ENCODE measurements around the gene PREB. TPM values are rescaled to one million over a fixed set of nuclear protein-coding genes. Genes with fewer than 3 reads are reported as not detected.
A peak's percentile ranks its signal among the peaks of the same experiment; 100 is the strongest.

Gene PREB
- total RNA-seq, 6 experiments from 2014 or later, result 27.1 to 102 (median 59.2) TPM

DNA sequence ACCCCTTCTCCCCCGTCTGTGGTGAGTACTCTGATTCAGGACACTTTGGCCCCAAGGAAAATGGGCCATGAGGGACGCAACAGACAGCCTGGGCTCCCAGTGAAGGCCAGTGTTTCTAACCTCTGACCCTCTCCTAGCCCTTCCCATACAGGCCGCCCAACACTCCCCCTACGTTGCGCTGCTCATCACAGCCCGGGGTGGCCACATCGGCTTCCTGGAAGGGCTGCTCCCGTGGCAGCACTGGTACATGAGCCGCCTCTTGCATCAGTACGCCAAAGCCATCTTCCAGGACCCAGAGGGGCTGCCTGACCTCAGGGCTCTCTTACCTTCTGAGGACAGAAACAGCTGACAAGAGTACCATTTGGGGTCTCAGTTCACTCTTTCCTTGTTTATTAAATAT is 4.0 kb downstream of the PREB start:
- Histone ChIP-seq H3K4me3 (no peak overlapping the region), H3K36me3 (peaks cover 0 to 29% (median 19%) of the 10 kb centered on the region in 4 donors), H3K27ac (no peak overlapping the region), H3K9me3 (no peaks in the 10 kb centered on the region), H3K27me3 (no peaks in the 10 kb centered on the region), H3K4me1 (peaks cover 0 to 22% (median 9%) of the 10 kb centered on the region in 4 donors)
- intact Hi-C loops (cut with DNase I), result loop anchor here in 1 of 2 donors (10.0 kb wide), 1 partner anchor 144 kb away; the partner anchor contains the start of gene DNAJC5G
- DNase-seq, result no peak
- no peak for ATAC-seq
- 90% methylated on average over 2 of the region's 10 CpGs for WGBS (ENCODE audit: insufficient coverage, low coverage, low lambda C conversion rate, missing lambda C conversion rate)
- TF ChIP-seq POLR2A (IDR thresholded peaks at IDR 0.05), result no peak
- TF ChIP-seq, protein P1, sequence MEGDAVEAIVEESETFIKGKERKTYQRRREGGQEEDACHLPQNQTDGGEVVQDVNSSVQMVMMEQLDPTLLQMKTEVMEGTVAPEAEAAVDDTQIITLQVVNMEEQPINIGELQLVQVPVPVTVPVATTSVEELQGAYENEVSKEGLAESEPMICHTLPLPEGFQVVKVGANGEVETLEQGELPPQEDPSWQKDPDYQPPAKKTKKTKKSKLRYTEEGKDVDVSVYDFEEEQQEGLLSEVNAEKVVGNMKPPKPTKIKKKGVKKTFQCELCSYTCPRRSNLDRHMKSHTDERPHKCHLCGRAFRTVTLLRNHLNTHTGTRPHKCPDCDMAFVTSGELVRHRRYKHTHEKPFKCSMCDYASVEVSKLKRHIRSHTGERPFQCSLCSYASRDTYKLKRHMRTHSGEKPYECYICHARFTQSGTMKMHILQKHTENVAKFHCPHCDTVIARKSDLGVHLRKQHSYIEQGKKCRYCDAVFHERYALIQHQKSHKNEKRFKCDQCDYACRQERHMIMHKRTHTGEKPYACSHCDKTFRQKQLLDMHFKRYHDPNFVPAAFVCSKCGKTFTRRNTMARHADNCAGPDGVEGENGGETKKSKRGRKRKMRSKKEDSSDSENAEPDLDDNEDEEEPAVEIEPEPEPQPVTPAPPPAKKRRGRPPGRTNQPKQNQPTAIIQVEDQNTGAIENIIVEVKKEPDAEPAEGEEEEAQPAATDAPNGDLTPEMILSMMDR (IDR thresholded peaks at IDR 0.05), result no peak

DNA sequence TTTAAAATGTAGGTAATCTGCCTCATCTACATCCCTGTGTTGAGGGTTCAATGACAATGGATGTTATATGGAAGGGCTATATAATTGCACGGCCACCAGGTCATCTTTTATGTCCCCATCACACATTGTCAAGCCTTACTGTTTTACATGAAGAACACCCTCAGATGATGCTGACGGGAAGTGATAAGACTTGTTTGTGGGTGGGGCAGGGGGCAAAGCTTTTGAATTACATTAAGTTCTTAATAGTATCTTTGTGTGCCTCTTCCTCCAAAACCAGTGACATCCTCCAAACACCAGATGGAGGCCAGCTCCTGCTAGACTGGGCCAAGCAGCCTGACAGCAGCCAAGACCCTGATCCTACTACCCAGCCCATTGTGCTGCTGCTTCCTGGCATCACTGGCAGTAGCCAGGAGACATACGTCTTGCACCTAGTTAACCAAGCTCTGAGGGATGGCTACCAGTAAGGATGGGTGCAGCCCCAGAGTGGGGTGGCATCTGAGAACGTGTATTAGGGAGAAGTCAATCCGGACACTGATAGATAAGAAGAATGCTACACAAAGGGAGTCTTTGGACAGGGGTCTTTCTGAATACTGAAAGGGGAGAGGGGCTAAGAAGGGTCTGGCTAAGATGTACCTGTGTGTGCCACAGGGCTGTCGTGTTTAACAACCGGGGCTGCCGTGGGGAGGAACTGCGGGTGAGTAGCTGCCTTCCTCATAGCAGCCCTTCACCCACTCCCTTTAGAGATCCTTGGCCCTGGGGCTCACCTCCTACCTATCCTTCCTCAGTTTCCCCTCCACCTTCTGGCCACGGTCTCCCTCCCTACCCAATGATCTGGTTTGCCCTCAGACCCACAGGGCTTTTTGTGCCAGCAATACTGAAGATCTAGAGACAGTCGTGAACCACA is 5.5 kb downstream of the PREB start:
- H3K27ac ChIP-seq, result no peak overlapping the region
- ATAC-seq, result no peak
- intact Hi-C loops (cut with DNase I), result no loop called here
- H3K9me3 ChIP-seq, result no peaks in the 10 kb centered on the region
- TF ChIP-seq POLR2A (IDR thresholded peaks at IDR 0.05), result no peak
- TF ChIP-seq, protein P1 (IDR thresholded peaks at IDR 0.05), result no peak
- no peaks in the 10 kb centered on the region for H3K27me3 ChIP-seq
- WGBS (ENCODE audit: insufficient coverage, low coverage, low lambda C conversion rate, missing lambda C conversion rate), result 76% methylated on average over 7 of the region's 11 CpGs
- peaks cover 0 to 29% (median 19%) of the 10 kb centered on the region in 4 donors for H3K36me3 ChIP-seq
- DNase-seq, result no peak
- H3K4me3 ChIP-seq, result no peak overlapping the region
- H3K4me1 ChIP-seq, result peaks cover 0 to 22% (median 9%) of the 10 kb centered on the region in 4 donors

DNA sequence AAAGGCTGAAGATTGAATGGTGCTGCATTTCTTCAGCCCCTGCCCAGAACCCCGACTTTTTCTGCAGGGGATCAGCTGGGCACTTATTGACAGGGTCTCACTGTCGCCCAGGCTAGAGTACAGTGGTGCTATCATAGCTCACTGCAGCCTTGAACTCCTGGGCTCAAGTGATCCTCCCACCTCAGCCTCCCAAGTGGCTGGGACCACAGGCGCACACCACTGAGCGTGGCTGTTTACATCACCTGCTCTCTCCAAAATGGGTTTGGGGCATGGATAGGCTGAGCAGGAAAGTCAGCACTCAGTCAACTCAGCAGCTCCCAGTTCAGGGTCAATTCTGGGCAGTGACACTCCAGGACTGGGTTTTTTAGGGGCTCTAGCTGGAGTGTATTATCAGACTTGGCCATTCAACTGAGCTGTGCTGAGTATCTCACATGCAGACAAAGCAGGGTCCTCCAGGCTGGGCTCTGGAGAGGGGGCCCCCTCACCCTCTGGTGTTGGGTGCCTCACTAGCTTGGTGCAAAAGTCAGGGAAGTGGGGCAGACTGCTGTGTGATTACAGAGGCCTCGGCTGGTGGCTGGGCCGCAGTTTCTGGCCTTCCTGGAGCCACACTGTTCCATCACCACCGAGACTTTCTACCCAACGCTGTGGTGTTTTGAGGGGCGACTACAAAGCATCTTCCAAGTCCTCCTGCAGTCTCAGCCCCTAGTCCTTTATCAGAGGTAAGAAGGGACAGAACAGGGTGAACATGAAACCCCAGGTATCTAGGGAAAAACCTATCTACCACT is 6.4 kb downstream of the PREB start:
- WGBS (ENCODE audit: insufficient coverage, low coverage, low lambda C conversion rate, missing lambda C conversion rate), result 82% methylated on average over 6 of the region's 9 CpGs
- Histone ChIP-seq H3K4me1 (peaks cover 0 to 17% (median 5%) of the 10 kb centered on the region in 4 donors), H3K27me3 (no peaks in the 10 kb centered on the region), H3K9me3 (no peaks in the 10 kb centered on the region), H3K36me3 (peaks cover 0 to 29% (median 19%) of the 10 kb centered on the region in 4 donors), H3K4me3 (no peak overlapping the region), H3K27ac (no peak overlapping the region)
- intact Hi-C loops (cut with DNase I), result no loop called here
- TF ChIP-seq POLR2A (IDR thresholded peaks at IDR 0.05), result no peak
- TF ChIP-seq, protein P1 (IDR thresholded peaks at IDR 0.05), result no peak
- no peak for DNase-seq
- ATAC-seq, result no peak

DNA sequence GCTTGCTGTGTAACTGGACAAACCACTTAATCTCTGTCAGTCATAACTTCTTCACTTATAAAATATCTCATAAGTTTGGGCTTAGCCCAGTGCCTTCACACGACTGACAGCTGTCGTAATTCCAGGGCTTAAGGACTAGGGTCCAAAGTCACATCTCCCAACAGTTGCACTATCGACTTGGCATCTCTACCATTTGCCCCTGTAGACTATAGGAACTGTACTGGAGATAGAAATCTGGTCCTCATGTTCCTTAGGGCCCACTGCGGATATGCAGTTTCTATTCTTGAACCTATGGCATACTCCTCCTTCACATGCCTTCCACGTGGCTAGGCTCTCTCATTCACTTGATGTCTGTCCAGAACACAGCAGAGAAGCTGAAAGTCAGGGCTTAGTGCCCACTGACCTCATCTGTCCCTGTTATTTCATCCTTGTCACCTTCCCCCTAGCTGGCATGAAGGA is 8.2 kb downstream of the PREB start:
- H3K27ac ChIP-seq, result peak overlapping the region; percentile 27 to 58 (median 28)

More for the DNA sequence above, 8.2 kb downstream of the PREB start:
- peak in 1 of 3 donors; percentile 78 for DNase-seq
- Histone ChIP-seq H3K9me3 (no peaks in the 10 kb centered on the region), H3K4me1 (peaks cover 0 to 15% (median 3%) of the 10 kb centered on the region in 4 donors), H3K4me3 (no peak overlapping the region), H3K36me3 (peaks cover 0 to 19% (median 11%) of the 10 kb centered on the region in 4 donors), H3K27me3 (no peaks in the 10 kb centered on the region)
- WGBS (ENCODE audit: insufficient coverage, low coverage, low lambda C conversion rate, missing lambda C conversion rate), result 28% methylated on average over 5 of the region's 5 CpGs
- intact Hi-C loops (cut with DNase I), result no loop called here
- TF ChIP-seq, protein P1 (IDR thresholded peaks at IDR 0.05), result no peak
- TF ChIP-seq POLR2A (IDR thresholded peaks at IDR 0.05), result no peak
- peak; percentile 55 to 68 (median 64) for ATAC-seq
